ENCODE measurements around the gene ATPAF2. TPM values are rescaled to one million over a fixed set of nuclear protein-coding genes. Genes with fewer than 3 reads are reported as not detected.

The ATPAF2 gene
- total RNA-seq, 1 donor from 2014 or later, result 18.4 TPM

GRCh38 chr17:18040261-18040858 lies 1.4 kb upstream of the ATPAF2 start:
- DNase-seq (ENCODE audit: low spot score), result no peak
- H3K9me3 Mint-ChIP-seq (ENCODE audit: low read depth), result no peaks in the 10 kb centered on the region
- H3K27me3 Mint-ChIP-seq (ENCODE audit: low read depth), result no peaks in the 10 kb centered on the region
- peak overlapping the region; percentile 81 for H3K27ac Mint-ChIP-seq (ENCODE audit: unreplicated experiment)
- TF ChIP-seq CTCF (IDR thresholded peaks at IDR 0.05), result no peak
- peak overlapping the region; percentile 88 for H3K4me3 Mint-ChIP-seq (ENCODE audit: unreplicated experiment)
- H3K36me3 Mint-ChIP-seq (ENCODE audit: low read depth), result peaks cover 2% of the 10 kb centered on the region
- peaks cover 47% of the 10 kb centered on the region for H3K4me1 Mint-ChIP-seq (ENCODE audit: low read depth)

GRCh38 chr17:18039535-18040260 lies 730 bp upstream of the ATPAF2 start:
- Mint-ChIP-seq H3K36me3 (ENCODE audit: low read depth) (peaks cover 2% of the 10 kb centered on the region), H3K9me3 (ENCODE audit: low read depth) (no peaks in the 10 kb centered on the region), H3K27me3 (ENCODE audit: low read depth) (no peaks in the 10 kb centered on the region), H3K27ac (ENCODE audit: unreplicated experiment) (peak overlapping the region; percentile 96), H3K4me3 (ENCODE audit: unreplicated experiment) (peak overlapping the region; percentile 99), H3K4me1 (ENCODE audit: low read depth) (peaks cover 47% of the 10 kb centered on the region)
- no peak for DNase-seq (ENCODE audit: low spot score)
- TF ChIP-seq CTCF (IDR thresholded peaks at IDR 0.05), result peak; percentile 17

GRCh38 chr17:18038149-18038850 lies 668 bp downstream of the ATPAF2 start:
- peak overlapping the region; percentile 96 for H3K27ac Mint-ChIP-seq (ENCODE audit: unreplicated experiment)
- no peak for TF ChIP-seq CTCF (IDR thresholded peaks at IDR 0.05)
- no peak for DNase-seq (ENCODE audit: low spot score)
- H3K4me1 Mint-ChIP-seq (ENCODE audit: low read depth), result peaks cover 47% of the 10 kb centered on the region
- peaks cover 2% of the 10 kb centered on the region for H3K36me3 Mint-ChIP-seq (ENCODE audit: low read depth)
- H3K27me3 Mint-ChIP-seq (ENCODE audit: low read depth), result no peaks in the 10 kb centered on the region
- H3K4me3 Mint-ChIP-seq (ENCODE audit: unreplicated experiment), result peak overlapping the region; percentile 99
- no peaks in the 10 kb centered on the region for H3K9me3 Mint-ChIP-seq (ENCODE audit: low read depth)

GRCh38 chr17:18037486-18037885 lies 1.5 kb downstream of the ATPAF2 start:
- Mint-ChIP-seq H3K36me3 (ENCODE audit: low read depth) (peaks cover 2% of the 10 kb centered on the region), H3K4me3 (ENCODE audit: unreplicated experiment) (no peak overlapping the region), H3K9me3 (ENCODE audit: low read depth) (no peaks in the 10 kb centered on the region), H3K27ac (ENCODE audit: unreplicated experiment) (no peak overlapping the region), H3K27me3 (ENCODE audit: low read depth) (no peaks in the 10 kb centered on the region), H3K4me1 (ENCODE audit: low read depth) (peaks cover 44% of the 10 kb centered on the region)
- no peak for TF ChIP-seq CTCF (IDR thresholded peaks at IDR 0.05)
- DNase-seq (ENCODE audit: low spot score), result no peak

GRCh38 chr17:18035704-18036103 lies 3.3 kb downstream of the ATPAF2 start:
- H3K9me3 Mint-ChIP-seq (ENCODE audit: low read depth), result no peaks in the 10 kb centered on the region
- no peak for DNase-seq (ENCODE audit: low spot score)
- peaks cover 32% of the 10 kb centered on the region for H3K4me1 Mint-ChIP-seq (ENCODE audit: low read depth)
- H3K4me3 Mint-ChIP-seq (ENCODE audit: unreplicated experiment), result no peak overlapping the region
- no peak overlapping the region for H3K27ac Mint-ChIP-seq (ENCODE audit: unreplicated experiment)
- no peaks in the 10 kb centered on the region for H3K27me3 Mint-ChIP-seq (ENCODE audit: low read depth)
- no peak for TF ChIP-seq CTCF (IDR thresholded peaks at IDR 0.05)
- peaks cover 2% of the 10 kb centered on the region for H3K36me3 Mint-ChIP-seq (ENCODE audit: low read depth)
